Ishikawa (cell line): Measurements from ENCODE around the gene AHCYL1.

ENCODE experiments used
- CEBPB ChIP-seq: IDR thresholded peaks from 2 replicates; pipeline ENCODE4 v1.6.1; 2012
- CREB1 ChIP-seq: IDR thresholded peaks from 2 replicates; pipeline ENCODE4 v1.6.1; 2012; ENCODE audit warnings: low read depth
- EGR1 ChIP-seq: IDR thresholded peaks from 2 replicates; pipeline ENCODE4 v1.6.1; 2012
- EP300 ChIP-seq: IDR thresholded peaks from 2 replicates; pipeline ENCODE4 v1.6.1; 2012; ENCODE audit warnings: borderline replicate concordance
- FOXM1 ChIP-seq: IDR thresholded peaks from 2 replicates; pipeline ENCODE4 v1.6.1; 2012; ENCODE audit warnings: low read depth, borderline replicate concordance
- MAX ChIP-seq: IDR thresholded peaks from 2 replicates; pipeline ENCODE4 v1.6.1; 2012
- NFIC ChIP-seq: IDR thresholded peaks from 2 replicates; pipeline ENCODE4 v1.6.1; 2012
- RAD21 ChIP-seq: IDR thresholded peaks from 2 replicates; pipeline ENCODE4 v1.6.1; 2012; ENCODE audit warnings: low read depth
- REST ChIP-seq: IDR thresholded peaks from 2 replicates; pipeline ENCODE4 v1.6.1; 2012; ENCODE audit warnings: low read depth, mild to moderate bottlenecking
- TAF1 ChIP-seq: IDR thresholded peaks from 2 replicates; pipeline ENCODE4 v1.6.1; 2012; ENCODE audit warnings: low read depth, mild to moderate bottlenecking
- TEAD4 ChIP-seq: IDR thresholded peaks from 2 replicates; pipeline ENCODE4 v1.6.1; 2012
- USF1 ChIP-seq: IDR thresholded peaks from 2 replicates; pipeline ENCODE4 v1.6.1; 2012
- YY1 ChIP-seq: IDR thresholded peaks from 2 replicates; pipeline ENCODE4 v1.6.1; 2012; ENCODE audit warnings: low read depth
- ZBTB7A ChIP-seq: IDR thresholded peaks from 2 replicates; pipeline ENCODE4 v1.6.1; 2012; ENCODE audit warnings: low read depth

- no peak for TF ChIP-seq FOXM1
- no peak for TF ChIP-seq MAX
- no peak for TF ChIP-seq NFIC
- TF ChIP-seq TAF1 = no peak
- no peak for TF ChIP-seq RAD21
- no peak for TF ChIP-seq REST
- no peak for TF ChIP-seq YY1
- no peak for TF ChIP-seq CEBPB
- TF ChIP-seq USF1 = no peak
- TF ChIP-seq EP300 = no peak
- TF ChIP-seq ZBTB7A = no peak
- no peak for TF ChIP-seq CREB1
- no peak for TF ChIP-seq EGR1
- no peak for TF ChIP-seq TEAD4
Observed at GRCh38 chr1:110024613-110025012, 40.0 kb downstream of the AHCYL1 start.
